Activated naive CD8-positive, alpha-beta T cell treated with anti-CD3 and anti-CD28 coated beads, Interleukin-2, amount 10 ng/mL, durations not matched to agents 7 days and 5 days (primary cell): ENCODE measurements around the gene MDP1. TPM values are rescaled to one million over a fixed set of nuclear protein-coding genes. Genes with fewer than 3 reads are reported as not detected.
A peak's percentile ranks its signal among the peaks of the same experiment; 100 is the strongest.

Experiments used
- ATAC-seq: fragments of 150-1000 bp; cut with Tn5 transposase; one replicate; pipeline ENCODE4 v1.10.0; 2021; ENCODE audit warnings: low read depth, moderate library complexity
- POLR2A ChIA-PET: fragments of 350-600 bp; sonication (Branson Sonifier 250); formaldehyde crosslinking; loops from one replicate; lab custom pipeline; 2021; ENCODE audit warnings: antibody characterized with exemption; lab: Charles Lee
- DNase-seq: peaks from one replicate; pipeline ENCODE4 v3.0.0; 2021
- H3K27ac Mint-ChIP-seq: one replicate; pipeline ENCODE4 v1.8.0; 2022; ENCODE audit warnings: mild to moderate bottlenecking, mixed read lengths
- H3K27me3 Mint-ChIP-seq: one replicate; pipeline ENCODE4 v1.8.0; 2022; ENCODE audit warnings: mild to moderate bottlenecking, moderate library complexity, mixed read lengths
- H3K36me3 Mint-ChIP-seq: one replicate; pipeline ENCODE4 v1.8.0; 2021; ENCODE audit warnings: mild to moderate bottlenecking, mixed read lengths
- H3K4me1 Mint-ChIP-seq: one replicate; pipeline ENCODE4 v1.8.0; 2021; ENCODE audit warnings: mixed read lengths
- H3K4me3 Mint-ChIP-seq: one replicate; pipeline ENCODE4 v1.8.0; 2022; ENCODE audit warnings: mild to moderate bottlenecking, moderate library complexity, mixed read lengths
- H3K9me3 Mint-ChIP-seq: one replicate; pipeline ENCODE4 v1.8.0; 2021; ENCODE audit warnings: mixed read lengths
- total RNA-seq, 2 experiments: library from RNA; stranded (reverse); gene quantifications; one replicate each; pipeline ENCODE4 v1.2.3, GENCODE V29; 2021

MDP1 gene
- total RNA-seq, 2 experiments from 2014 or later = 11.9 to 15.4 TPM

GRCh38 chr14:24256960-24257359 is 41.1 kb upstream of the MDP1 start:
- peaks cover 2% of the 10 kb centered on the region for H3K36me3 Mint-ChIP-seq
- no peak overlapping the region for H3K4me3 Mint-ChIP-seq
- DNase-seq (no peak), ATAC-seq (no peak)
- H3K27me3 Mint-ChIP-seq = no peaks in the 10 kb centered on the region
- H3K4me1 Mint-ChIP-seq = no peaks in the 10 kb centered on the region
- H3K9me3 Mint-ChIP-seq = no peaks in the 10 kb centered on the region
- no peak overlapping the region for H3K27ac Mint-ChIP-seq
- POLR2A ChIA-PET = no interaction called here

- Mint-ChIP-seq H3K9me3 (no peaks in the 10 kb centered on the region), H3K27ac (no peak overlapping the region), H3K36me3 (peaks cover 4% of the 10 kb centered on the region), H3K4me3 (no peak overlapping the region), H3K27me3 (no peaks in the 10 kb centered on the region), H3K4me1 (peaks cover 4% of the 10 kb centered on the region)
- DNase-seq (no peak), ATAC-seq (no peak)
- POLR2A ChIA-PET = interaction anchor here (0.9 kb wide), 1 partner anchor 13 kb away, joined by 3 read pairs; no protein-coding TSS in a partner anchor
Observed at GRCh38 chr14:24255931-24256711, 40.3 kb upstream of the MDP1 start.

DNA sequence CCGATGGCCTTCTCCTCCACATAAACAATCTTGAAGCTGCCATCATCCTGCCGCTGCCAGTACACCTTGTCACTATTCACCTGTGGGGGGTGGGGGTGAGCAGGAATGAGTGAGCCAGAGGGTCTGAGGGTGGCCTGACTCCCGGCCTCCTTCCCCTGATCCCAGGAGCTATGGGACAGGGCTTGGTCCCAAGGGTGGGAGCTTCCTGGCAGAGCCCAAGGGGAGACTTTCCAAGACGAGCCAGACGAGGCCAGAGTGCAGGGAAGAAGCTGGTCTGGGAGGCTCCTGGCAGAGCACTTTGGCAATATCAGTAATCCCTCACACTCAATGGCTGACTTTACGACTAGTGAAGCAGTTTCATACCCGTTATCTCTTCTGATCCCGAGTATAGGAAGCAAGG is 39.6 kb upstream of the MDP1 start:
- H3K9me3 Mint-ChIP-seq = no peaks in the 10 kb centered on the region
- POLR2A ChIA-PET = interaction anchor here (0.9 kb wide), 1 partner anchor 12 kb away, joined by 3 read pairs; no protein-coding TSS in a partner anchor
- DNase-seq (no peak), ATAC-seq (no peak)
- no peak overlapping the region for H3K4me3 Mint-ChIP-seq
- H3K4me1 Mint-ChIP-seq = peaks cover 10% of the 10 kb centered on the region
- no peaks in the 10 kb centered on the region for H3K27me3 Mint-ChIP-seq
- no peak overlapping the region for H3K27ac Mint-ChIP-seq
- peaks cover 4% of the 10 kb centered on the region for H3K36me3 Mint-ChIP-seq

DNA sequence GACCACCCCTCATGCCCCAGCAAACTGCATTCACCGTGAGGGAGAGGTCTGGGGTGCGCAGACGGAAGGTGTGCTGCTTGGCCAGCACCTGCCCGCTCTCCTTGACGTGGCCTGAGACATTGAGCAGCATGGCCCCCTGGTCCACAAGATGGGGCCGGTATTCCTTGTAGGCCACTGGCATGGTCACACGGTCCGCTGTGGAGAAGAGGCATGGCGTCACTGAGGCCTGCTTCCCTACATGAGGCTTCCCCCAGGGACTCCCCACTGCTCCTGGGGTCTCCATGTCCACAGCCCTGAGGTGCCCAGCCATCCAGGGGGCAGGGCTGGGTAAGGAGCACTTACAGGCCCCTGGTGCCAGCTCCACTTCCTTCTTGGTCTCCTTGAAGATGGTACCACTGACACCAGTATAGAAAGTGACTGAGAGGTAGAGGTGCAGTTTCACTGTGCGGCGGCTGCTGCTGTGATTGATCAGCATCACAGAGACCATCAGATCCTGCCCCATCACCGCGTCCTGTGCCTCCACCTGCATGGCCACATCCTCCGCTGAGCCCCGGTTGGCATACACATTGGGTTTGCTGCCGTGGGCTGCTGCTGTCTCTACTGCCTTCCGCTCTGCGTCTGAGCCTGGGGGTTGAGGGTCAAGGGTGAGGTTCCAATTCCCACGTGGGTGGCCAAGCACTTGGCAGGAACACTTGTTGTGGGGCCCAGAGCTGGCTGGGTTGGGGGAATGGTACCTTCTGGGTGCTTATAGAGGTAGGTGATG is 38.9 kb upstream of the MDP1 start:
- Mint-ChIP-seq H3K4me3 (no peak overlapping the region), H3K4me1 (peaks cover 15% of the 10 kb centered on the region), H3K36me3 (peaks cover 8% of the 10 kb centered on the region), H3K27me3 (no peaks in the 10 kb centered on the region), H3K9me3 (no peaks in the 10 kb centered on the region), H3K27ac (no peak overlapping the region)
- ATAC-seq (no peak), DNase-seq (no peak)
- POLR2A ChIA-PET = interaction anchor here (0.9 kb wide), 1 partner anchor 12 kb away, joined by 3 read pairs; no protein-coding TSS in a partner anchor

- H3K4me3 Mint-ChIP-seq = no peak overlapping the region
- peaks cover 10% of the 10 kb centered on the region for H3K36me3 Mint-ChIP-seq
- ATAC-seq = no peak
- no peaks in the 10 kb centered on the region for H3K9me3 Mint-ChIP-seq
- no peak overlapping the region for H3K27ac Mint-ChIP-seq
- H3K4me1 Mint-ChIP-seq = peaks cover 23% of the 10 kb centered on the region
- POLR2A ChIA-PET = interaction anchor here (0.6 kb wide), 1 partner anchor 22 kb away, joined by 3 read pairs; no protein-coding TSS in a partner anchor
- no peak for DNase-seq
- no peaks in the 10 kb centered on the region for H3K27me3 Mint-ChIP-seq
Observed at GRCh38 chr14:24253936-24254335, 38.1 kb upstream of the MDP1 start.

DNA sequence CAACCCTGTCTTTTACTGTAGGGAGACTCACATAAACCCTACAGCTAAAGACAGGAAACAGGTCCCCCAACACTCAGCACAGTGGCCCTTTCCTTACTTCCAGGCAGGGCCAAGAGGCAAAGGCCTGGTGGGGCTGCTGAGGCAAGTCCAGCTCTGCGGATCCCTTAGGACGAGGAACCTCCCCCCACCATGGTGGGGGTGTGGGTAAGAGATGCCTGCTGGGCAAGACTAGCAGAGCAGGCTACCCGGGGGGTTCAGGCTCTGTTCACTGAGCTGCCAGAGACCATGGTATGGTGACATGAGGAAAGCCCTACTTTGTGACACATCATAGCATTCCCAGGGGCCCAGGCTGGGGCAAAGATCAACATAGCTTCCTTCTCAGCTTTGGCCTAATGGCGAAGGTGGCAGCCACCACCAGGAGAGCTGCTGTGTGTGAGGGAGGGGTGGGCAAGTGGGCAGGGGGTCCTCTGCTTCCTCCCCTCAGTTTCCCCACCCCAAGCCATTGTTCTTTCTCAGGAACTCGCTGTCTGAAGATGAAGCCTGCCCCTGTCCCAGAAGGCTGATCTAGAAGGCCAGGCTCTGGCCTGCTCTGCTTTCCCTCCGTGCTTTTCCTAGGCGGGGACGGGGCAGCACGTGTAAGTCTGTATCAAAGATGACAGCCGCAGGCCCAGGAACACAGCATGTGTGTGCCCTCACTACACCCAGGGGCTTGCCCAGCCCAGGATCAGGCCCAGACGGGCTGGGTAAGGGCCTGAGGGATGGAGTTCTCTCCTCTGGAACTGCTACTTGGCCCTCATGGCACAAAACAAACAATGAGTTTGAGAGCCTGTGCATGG is 36.6 kb upstream of the MDP1 start:
- POLR2A ChIA-PET = interaction anchor here (0.7 to 2.2 kb wide), 4 partner anchors 10 to 18 kb away, joined by 3 to 10 read pairs (median 4); partner anchors contain the start of gene TINF2
- no peak overlapping the region for H3K4me3 Mint-ChIP-seq

GRCh38 chr14:24251880-24252288 is 36.0 kb upstream of the MDP1 start:
- peaks cover 37% of the 10 kb centered on the region for H3K4me1 Mint-ChIP-seq
- ATAC-seq (no peak), DNase-seq (no peak)
- no peak overlapping the region for H3K27ac Mint-ChIP-seq
- H3K9me3 Mint-ChIP-seq = no peaks in the 10 kb centered on the region
- H3K27me3 Mint-ChIP-seq = no peaks in the 10 kb centered on the region
- H3K4me3 Mint-ChIP-seq = no peak overlapping the region
- H3K36me3 Mint-ChIP-seq = peaks cover 14% of the 10 kb centered on the region
- POLR2A ChIA-PET = interaction anchor here (1.3 to 2.2 kb wide), 3 partner anchors 10 to 19 kb away, joined by 4 to 10 read pairs (median 4); partner anchors contain the start of gene TINF2

More for the DNA sequence above, 36.6 kb upstream of the MDP1 start:
- Mint-ChIP-seq H3K27ac (no peak overlapping the region), H3K4me1 (peaks cover 33% of the 10 kb centered on the region), H3K27me3 (no peaks in the 10 kb centered on the region), H3K9me3 (no peaks in the 10 kb centered on the region), H3K36me3 (peaks cover 11% of the 10 kb centered on the region)
- DNase-seq = no peak
- ATAC-seq = no peak

GRCh38 chr14:24250354-24250753 is 34.5 kb upstream of the MDP1 start:
- H3K4me3 Mint-ChIP-seq = peak overlapping the region; percentile 75

GRCh38 chr14:24249230-24250021 is 33.6 kb upstream of the MDP1 start:
- Mint-ChIP-seq H3K27ac (peak overlapping the region; percentile 88), H3K9me3 (no peaks in the 10 kb centered on the region), H3K27me3 (no peaks in the 10 kb centered on the region), H3K4me1 (peaks cover 43% of the 10 kb centered on the region), H3K36me3 (peaks cover 14% of the 10 kb centered on the region), H3K4me3 (peak overlapping the region; percentile 75)
- POLR2A ChIA-PET = interaction anchor here (0.9 to 1.8 kb wide), 4 partner anchors 21 to 181 kb away, joined by 3 to 9 read pairs (median 4); partner anchors contain the start of genes CBLN3, CHMP4A and KHNYN
- DNase-seq = peak; percentile 21
- ATAC-seq = no peak

More at GRCh38 chr14:24250354-24250753, 34.5 kb upstream of the MDP1 start:
- H3K27me3 Mint-ChIP-seq = no peaks in the 10 kb centered on the region
- H3K9me3 Mint-ChIP-seq = no peaks in the 10 kb centered on the region
- POLR2A ChIA-PET = interaction anchor here (1.0 to 2.2 kb wide), 4 partner anchors 8 to 49 kb away, joined by 4 to 10 read pairs (median 6); partner anchors contain the start of genes DHRS1, MDP1, NOP9 and RABGGTA
- H3K36me3 Mint-ChIP-seq = peaks cover 14% of the 10 kb centered on the region
- peaks cover 40% of the 10 kb centered on the region for H3K4me1 Mint-ChIP-seq
- peak overlapping the region; percentile 88 for H3K27ac Mint-ChIP-seq
- peak; percentile 36 for DNase-seq
- ATAC-seq = no peak

DNA sequence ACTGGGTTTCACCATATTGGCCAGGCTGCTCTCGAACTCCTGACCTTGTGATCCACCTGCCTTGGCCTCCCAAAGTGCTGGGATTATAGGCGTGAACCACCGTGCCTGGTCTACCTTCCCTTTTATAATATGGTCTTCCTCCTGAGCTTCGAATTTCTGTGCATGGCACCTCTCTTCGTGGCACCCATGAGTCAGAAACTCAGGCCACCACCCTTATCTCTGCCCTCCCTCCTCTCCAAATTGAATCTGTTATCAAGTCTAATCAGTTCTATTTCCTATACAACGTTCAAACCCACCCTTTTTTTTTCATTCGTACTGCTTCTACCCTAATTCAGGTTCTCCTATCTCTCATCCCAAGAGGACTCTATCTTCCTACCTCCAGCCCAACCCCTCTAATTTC is 31.6 kb upstream of the MDP1 start:
- H3K27ac Mint-ChIP-seq = peak overlapping the region; percentile 97
- peak; percentile 16 for DNase-seq
- no peaks in the 10 kb centered on the region for H3K9me3 Mint-ChIP-seq
- peaks cover 14% of the 10 kb centered on the region for H3K36me3 Mint-ChIP-seq
- peak overlapping the region; percentile 11 for H3K4me3 Mint-ChIP-seq
- H3K27me3 Mint-ChIP-seq = no peaks in the 10 kb centered on the region
- no peak for ATAC-seq
- H3K4me1 Mint-ChIP-seq = peaks cover 50% of the 10 kb centered on the region
- POLR2A ChIA-PET = interaction anchor here (0.7 to 4.0 kb wide), 13 partner anchors 12 to 183 kb away, joined by 3 to 43 read pairs (median 7); partner anchors contain the start of genes CBLN3, CHMP4A, DHRS1 and KHNYN

GRCh38 chr14:24246765-24247212 is 30.9 kb upstream of the MDP1 start:
- H3K27ac Mint-ChIP-seq = peak overlapping the region; percentile 97
- H3K9me3 Mint-ChIP-seq = no peaks in the 10 kb centered on the region
- POLR2A ChIA-PET = interaction anchor here (0.6 to 4.0 kb wide), 17 partner anchors 10 to 86 kb away, joined by 3 to 43 read pairs (median 4); partner anchors contain the start of genes CHMP4A, DHRS1, GMPR2 and IRF9
- peak; percentile 25 for ATAC-seq
- H3K36me3 Mint-ChIP-seq = peaks cover 14% of the 10 kb centered on the region
- DNase-seq = peak; percentile 38
- peak overlapping the region; percentile 82 for H3K4me3 Mint-ChIP-seq
- H3K4me1 Mint-ChIP-seq = peaks cover 50% of the 10 kb centered on the region
- H3K27me3 Mint-ChIP-seq = no peaks in the 10 kb centered on the region
